OCI-LY7 (cell line): ENCODE results near the gene ISLR. TPM values are rescaled to one million over a fixed set of nuclear protein-coding genes. Genes with fewer than 3 reads are reported as not detected.

Experiments used
- BruUV-seq: library from RNA; stranded (reverse); fragments of 400-500 nt; replicated peaks from 2 replicates; lab custom pipeline; 2021; lab: Mats Ljungman, UMichigan
- CTCF ChIA-PET: fragments of 300-600 bp; sonication (Branson Sonifier 250); formaldehyde crosslinking; loops from one replicate; lab custom pipeline; 2022; ENCODE audit warnings: antibody characterized with exemption; ENCODE audit not compliant: unreplicated experiment; lab: Charles Lee
- POLR2A ChIA-PET: fragments of 300-600 bp; sonication (Branson Sonifier 250); formaldehyde crosslinking; loops from one replicate; lab custom pipeline; 2022; ENCODE audit warnings: antibody characterized with exemption; lab: Charles Lee
- DNase-seq: peaks from one replicate; pipeline ENCODE4 v3.0.0-alpha.2; 2015; ENCODE audit warnings: low spot score
- H2AFZ ChIP-seq: fragments of 200-600 bp; sonication (generic), shearing (Covaris generic); 2 replicates; pipeline ENCODE4 v1.6.1; 2014; ENCODE audit warnings: mild to moderate bottlenecking, antibody characterized with exemption, low read length, moderate library complexity
- H3K27ac ChIP-seq: fragments of 200-600 bp; sonication (generic); 2 replicates; pipeline ENCODE4 v1.5.1; 2014; ENCODE audit warnings: mixed run types, low read depth, mild to moderate bottlenecking, moderate library complexity, low read length, inconsistent platforms; ENCODE audit not compliant: poor library complexity, severe bottlenecking
- H3K36me3 ChIP-seq: fragments of 200-600 bp; sonication (generic); 2 replicates; pipeline ENCODE4 v1.6.1; 2014; ENCODE audit warnings: mild to moderate bottlenecking, antibody characterized with exemption, low read length, moderate library complexity, mixed read lengths; ENCODE audit not compliant: insufficient read depth
- H3K4me1 ChIP-seq: fragments of 200-600 bp; sonication (generic); 2 replicates; pipeline ENCODE4 v1.5.1; 2014; ENCODE audit warnings: mild to moderate bottlenecking, low read length; ENCODE audit not compliant: insufficient read depth, poor library complexity, severe bottlenecking
- H3K4me2 ChIP-seq: fragments of 200-600 bp; sonication (generic); 2 replicates; pipeline ENCODE4 v1.6.1; 2014; ENCODE audit warnings: mild to moderate bottlenecking, low read length
- H3K4me3 ChIP-seq: fragments of 200-600 bp; sonication (generic); 2 replicates; pipeline ENCODE4 v1.5.1; 2014; ENCODE audit warnings: mild to moderate bottlenecking, low read depth, low read length; ENCODE audit not compliant: poor library complexity, severe bottlenecking
- H3K79me2 ChIP-seq: fragments of 200-600 bp; sonication (generic); 2 replicates; pipeline ENCODE4 v1.6.1; 2016; ENCODE audit warnings: low read depth, mild to moderate bottlenecking, low read length, moderate library complexity, mixed read lengths; ENCODE audit not compliant: insufficient read depth
- H3K9me2 ChIP-seq: fragments of 200-600 bp; sonication (generic); 2 replicates; pipeline ENCODE4 v1.6.1; 2016; ENCODE audit warnings: mild to moderate bottlenecking, low read length, mixed read lengths; ENCODE audit not compliant: insufficient read depth
- H3K9me3 ChIP-seq: fragments of 200-600 bp; sonication (generic); 2 replicates; pipeline ENCODE4 v1.6.1; 2014; ENCODE audit warnings: mild to moderate bottlenecking, mixed run types, low read length, mixed read lengths
- H4K20me1 ChIP-seq: fragments of 200-600 bp; sonication (generic); 2 replicates; pipeline ENCODE4 v1.6.1; 2014; ENCODE audit warnings: mild to moderate bottlenecking, antibody characterized with exemption, low read length, moderate library complexity, mixed read lengths; ENCODE audit not compliant: insufficient read depth
- EZH2phosphoT487 ChIP-seq: fragments of 200-600 bp; sonication (generic); IDR thresholded peaks from 2 replicates; pipeline ENCODE4 v1.6.1; 2018; ENCODE audit warnings: low read depth, borderline replicate concordance, mild to moderate bottlenecking, mixed run types, antibody characterized with exemption, low read length, moderate library complexity, mixed read lengths
- intact Hi-C: fragments of 100-400 bp; cut with micrococcal nuclease; formaldehyde crosslinking; loops from one replicate; pipeline ENCODE4 v1.10.0; 2022; ENCODE audit not compliant: unreplicated experiment
- total RNA-seq, 2 experiments: library from RNA; depleted of rRNA in 1 of 2; stranded (reverse); fragments of >200 nt in 1 of 2; shearing (Covaris generic) in 1 of 2; gene quantifications; 2 replicates each; pipeline ENCODE4 v1.2.3, GENCODE V29; 2014 to 2022
- TF ChIP-seq, protein P1 (sequence below): fragments of 200-600 bp; sonication (generic); conservative IDR thresholded peaks from 2 replicates; pipeline ENCODE4 v1.5.1; 2014; ENCODE audit warnings: mild to moderate bottlenecking, antibody characterized with exemption, low read length, moderate library complexity, mixed read lengths

ISLR gene
- total RNA-seq, 2 experiments from 2014 or later, result not detected

DNA sequence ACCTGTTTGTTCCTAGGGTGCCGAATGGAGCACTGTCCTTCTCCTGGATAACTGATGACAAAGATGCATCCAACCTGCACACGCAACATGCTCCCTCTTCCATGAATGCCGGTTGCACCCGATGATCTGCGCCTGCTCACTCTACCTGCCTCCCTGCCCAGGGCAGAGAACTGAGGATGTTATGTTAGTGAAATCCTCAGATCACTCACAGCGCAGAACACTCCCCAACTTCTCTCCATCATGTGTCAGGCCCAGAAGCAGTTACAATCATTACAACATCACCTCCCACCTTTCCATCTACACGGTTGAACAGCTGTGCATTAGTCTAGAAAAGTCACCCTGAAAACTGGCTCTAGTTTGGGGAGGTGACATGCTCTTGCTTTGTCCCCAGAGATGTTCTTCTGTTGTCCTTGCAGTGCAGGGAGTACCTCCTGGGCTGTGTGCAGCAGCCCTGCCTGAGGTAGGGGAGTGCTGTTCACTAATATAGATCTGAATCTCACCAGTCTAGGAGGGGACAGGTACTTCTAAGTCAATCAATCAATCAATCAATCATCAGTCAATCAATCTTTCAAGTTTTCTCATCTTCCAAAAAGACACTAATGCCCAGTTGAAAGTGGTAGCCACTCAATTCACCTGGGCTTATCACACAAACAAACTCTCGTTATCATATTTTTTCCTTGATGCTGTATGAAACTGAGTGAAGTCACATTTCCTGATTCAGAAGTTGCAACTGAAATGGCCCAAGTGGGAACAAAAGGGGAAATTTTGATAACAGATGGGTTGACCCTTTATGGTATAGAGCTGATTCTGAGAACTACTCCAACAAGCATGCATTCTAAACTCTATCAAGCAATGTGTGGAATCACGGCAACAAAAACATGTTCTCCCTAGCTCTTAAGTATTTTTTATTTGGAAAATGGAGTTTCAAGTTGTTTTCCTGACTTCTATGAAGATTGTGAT is 15.4 kb upstream of the ISLR start:
- Histone ChIP-seq H3K4me1 (peaks cover 7% of the 10 kb centered on the region), H4K20me1 (no peaks in the 10 kb centered on the region), H3K9me2 (no peaks in the 10 kb centered on the region), H2AFZ (no peak overlapping the region), H3K27ac (no peak overlapping the region), H3K4me2 (no peak overlapping the region), H3K36me3 (no peaks in the 10 kb centered on the region), H3K4me3 (no peak overlapping the region), H3K79me2 (no peaks in the 10 kb centered on the region), H3K9me3 (no peaks in the 10 kb centered on the region)
- no peak for DNase-seq
- ChIA-PET CTCF (no interaction called here), POLR2A (no interaction called here)
- TF ChIP-seq EZH2phosphoT487, result no peak
- TF ChIP-seq, protein P1, sequence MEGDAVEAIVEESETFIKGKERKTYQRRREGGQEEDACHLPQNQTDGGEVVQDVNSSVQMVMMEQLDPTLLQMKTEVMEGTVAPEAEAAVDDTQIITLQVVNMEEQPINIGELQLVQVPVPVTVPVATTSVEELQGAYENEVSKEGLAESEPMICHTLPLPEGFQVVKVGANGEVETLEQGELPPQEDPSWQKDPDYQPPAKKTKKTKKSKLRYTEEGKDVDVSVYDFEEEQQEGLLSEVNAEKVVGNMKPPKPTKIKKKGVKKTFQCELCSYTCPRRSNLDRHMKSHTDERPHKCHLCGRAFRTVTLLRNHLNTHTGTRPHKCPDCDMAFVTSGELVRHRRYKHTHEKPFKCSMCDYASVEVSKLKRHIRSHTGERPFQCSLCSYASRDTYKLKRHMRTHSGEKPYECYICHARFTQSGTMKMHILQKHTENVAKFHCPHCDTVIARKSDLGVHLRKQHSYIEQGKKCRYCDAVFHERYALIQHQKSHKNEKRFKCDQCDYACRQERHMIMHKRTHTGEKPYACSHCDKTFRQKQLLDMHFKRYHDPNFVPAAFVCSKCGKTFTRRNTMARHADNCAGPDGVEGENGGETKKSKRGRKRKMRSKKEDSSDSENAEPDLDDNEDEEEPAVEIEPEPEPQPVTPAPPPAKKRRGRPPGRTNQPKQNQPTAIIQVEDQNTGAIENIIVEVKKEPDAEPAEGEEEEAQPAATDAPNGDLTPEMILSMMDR, result no peak
- no TSS peak for BruUV-seq
- intact Hi-C loops, result no loop called here

DNA sequence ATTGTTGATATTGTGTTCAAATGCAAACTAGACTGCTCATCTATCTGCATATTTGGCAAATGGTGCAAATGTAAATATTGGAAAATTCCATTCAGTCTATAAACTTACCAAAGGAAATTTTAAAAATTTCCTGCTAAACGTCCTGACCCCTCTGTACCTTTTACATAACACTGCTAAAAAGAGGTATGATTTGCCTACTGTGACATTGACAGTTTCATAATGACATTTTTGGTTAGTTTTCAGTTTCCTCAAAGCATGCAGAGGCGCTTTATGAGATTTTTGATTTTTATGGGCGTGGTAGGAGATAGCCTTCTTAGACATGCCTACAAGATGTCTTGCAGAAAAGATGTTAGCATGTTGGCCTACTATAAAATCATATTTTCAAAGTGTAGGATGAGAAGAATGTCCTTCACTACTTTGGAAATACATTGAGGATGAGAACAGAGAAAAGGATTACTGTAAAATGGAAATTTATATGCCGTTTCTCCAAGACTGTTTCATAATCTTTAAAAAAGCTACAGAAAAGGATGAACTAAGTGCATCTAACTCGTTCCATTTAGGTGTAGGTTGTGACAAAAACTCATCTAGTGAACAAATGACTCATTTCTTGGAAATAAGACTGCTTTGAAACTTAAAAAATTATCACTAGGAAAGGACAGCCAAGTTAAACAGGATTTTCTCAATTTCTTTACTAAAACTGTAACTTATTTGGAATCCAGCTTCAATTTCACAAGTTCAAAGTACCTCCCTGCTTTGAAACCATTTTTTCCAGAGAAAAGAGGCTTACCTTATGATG is 14.5 kb upstream of the ISLR start:
- POLR2A ChIA-PET, result no interaction called here
- Histone ChIP-seq H3K27ac (no peak overlapping the region), H3K4me2 (no peak overlapping the region), H3K9me3 (no peaks in the 10 kb centered on the region), H3K36me3 (no peaks in the 10 kb centered on the region), H3K79me2 (no peaks in the 10 kb centered on the region), H4K20me1 (no peaks in the 10 kb centered on the region), H2AFZ (no peak overlapping the region), H3K9me2 (no peaks in the 10 kb centered on the region), H3K4me1 (peaks cover 7% of the 10 kb centered on the region), H3K4me3 (no peak overlapping the region)
- no peak for DNase-seq
- CTCF ChIA-PET, result no interaction called here
- BruUV-seq, result no TSS peak
- TF ChIP-seq, protein P1, result no peak
- no peak for TF ChIP-seq EZH2phosphoT487
- intact Hi-C loops, result no loop called here
